SU-DHL-6 (cell line): ENCODE measurements around the gene GTF2H1.

ENCODE experiments used
- H2AFZ ChIP-seq: fragments of 200-600 bp; sonication (generic); 2 replicates; pipeline ENCODE4 v1.6.1; 2014; ENCODE audit warnings: low read depth, mild to moderate bottlenecking, moderate library complexity, mixed read lengths, antibody characterized with exemption, low read length; ENCODE audit not compliant: severe bottlenecking
- H3F3A ChIP-seq: fragments of 200-600 bp; shearing (Covaris generic); 2 replicates; pipeline ENCODE4 v1.6.0; 2016; ENCODE audit warnings: antibody characterized with exemption, mild to moderate bottlenecking; ENCODE audit not compliant: insufficient read depth
- H3K27ac ChIP-seq: fragments of 200-600 bp; sonication (generic); 2 replicates; pipeline ENCODE4 v1.5.1; 2016; ENCODE audit warnings: low read depth, mild to moderate bottlenecking, low read length, moderate library complexity, mixed read lengths
- H3K27me3 ChIP-seq: fragments of 200-600 bp; sonication (generic), shearing (Covaris generic); 2 replicates; pipeline ENCODE4 v1.6.0; 2014; ENCODE audit warnings: mild to moderate bottlenecking, low read length
- H3K36me3 ChIP-seq: fragments of 200-600 bp; sonication (generic); 2 replicates; pipeline ENCODE4 v1.6.1; 2014; ENCODE audit warnings: mild to moderate bottlenecking, low read length, mixed read lengths
- H3K4me2 ChIP-seq: fragments of 300-600, 200-600 bp; shearing (Covaris generic), sonication (generic); 2 replicates; pipeline ENCODE4 v1.6.0; 2014; ENCODE audit warnings: low read length, low read depth, mild to moderate bottlenecking; ENCODE audit not compliant: poor library complexity, severe bottlenecking
- H3K4me3 ChIP-seq: fragments of 200-600 bp; sonication (generic); 2 replicates; pipeline ENCODE4 v1.5.1; 2014; ENCODE audit warnings: antibody characterized with exemption, low read length, mild to moderate bottlenecking, mixed read lengths; ENCODE audit not compliant: insufficient read depth, poor library complexity, severe bottlenecking
- H3K79me2 ChIP-seq: fragments of 200-600 bp; sonication (generic); 2 replicates; pipeline ENCODE4 v1.6.1; 2014; ENCODE audit warnings: mild to moderate bottlenecking, low read length, moderate library complexity; ENCODE audit not compliant: insufficient read depth
- H3K9ac ChIP-seq: fragments of 200-600 bp; sonication (generic); 2 replicates; pipeline ENCODE4 v1.7.0; 2014; ENCODE audit warnings: mild to moderate bottlenecking, low read length
- H3K9me2 ChIP-seq: fragments of 200-600 bp; sonication (generic); replicated peaks from 2 replicates; pipeline ENCODE4 v1.6.1; 2014; ENCODE audit warnings: low read length; ENCODE audit not compliant: insufficient read depth
- H3K9me3 ChIP-seq: fragments of 200-600 bp; sonication (generic); 2 replicates; pipeline ENCODE4 v1.6.1; 2014; ENCODE audit warnings: low read length, mixed read lengths; ENCODE audit not compliant: insufficient read depth
- H4K20me1 ChIP-seq: fragments of 200-600 bp; sonication (generic); 2 replicates; pipeline ENCODE4 v1.6.1; 2014; ENCODE audit warnings: low read depth, mild to moderate bottlenecking, antibody characterized with exemption, low read length, moderate library complexity, mixed read lengths
- EZH2phosphoT487 ChIP-seq: fragments of 200-600 bp; sonication (generic), shearing (Covaris generic); conservative IDR thresholded peaks from 2 replicates; pipeline ENCODE4 v1.6.1; 2018; ENCODE audit warnings: mild to moderate bottlenecking, antibody characterized with exemption, low read length, moderate library complexity, mixed read lengths
- TF ChIP-seq, protein P1 (sequence below): fragments of 200-600 bp; sonication (generic); IDR thresholded peaks from one replicate; pipeline ENCODE4 v1.5.1; 2017; ENCODE audit warnings: antibody characterized with exemption, mild to moderate bottlenecking, low read length, moderate library complexity; ENCODE audit not compliant: insufficient read depth, poor library complexity, severe bottlenecking

Gene GTF2H1

DNA sequence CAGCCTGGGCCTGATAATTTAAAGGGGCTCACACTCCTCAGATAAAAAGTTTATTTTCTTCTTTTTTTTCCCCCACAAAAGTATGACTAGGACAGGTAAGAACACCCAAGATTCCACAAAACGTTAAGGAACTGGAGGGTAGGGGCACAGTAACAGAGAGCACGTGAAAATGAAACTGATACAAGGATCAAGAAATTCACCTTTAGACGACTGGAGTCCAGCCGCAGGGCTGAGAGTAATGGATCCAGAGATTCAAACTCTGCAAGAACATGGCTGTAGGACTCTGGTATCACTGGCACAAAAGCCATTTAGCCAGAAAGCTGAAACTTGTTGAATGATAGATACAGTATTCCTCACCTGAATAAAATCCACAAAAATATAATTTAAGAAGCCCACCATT, 4.8 kb upstream of the GTF2H1 start:
- Histone ChIP-seq H3F3A (0 out of 2 replicates have a peak, but pooled peaks cover 11% of the 10 kb centered on the region), H3K9me3 (no peaks in the 10 kb centered on the region), H4K20me1 (no peaks in the 10 kb centered on the region), H3K27me3 (no peaks in the 10 kb centered on the region), H2AFZ (no peak overlapping the region), H3K4me2 (no peak overlapping the region), H3K36me3 (peaks cover 12% of the 10 kb centered on the region), H3K79me2 (peaks cover 85% of the 10 kb centered on the region), H3K9ac (no peak overlapping the region), H3K4me3 (no peak overlapping the region), H3K9me2 (no peaks in the 10 kb centered on the region), H3K27ac (no peak overlapping the region)
- TF ChIP-seq EZH2phosphoT487 = no peak
- TF ChIP-seq, protein P1, sequence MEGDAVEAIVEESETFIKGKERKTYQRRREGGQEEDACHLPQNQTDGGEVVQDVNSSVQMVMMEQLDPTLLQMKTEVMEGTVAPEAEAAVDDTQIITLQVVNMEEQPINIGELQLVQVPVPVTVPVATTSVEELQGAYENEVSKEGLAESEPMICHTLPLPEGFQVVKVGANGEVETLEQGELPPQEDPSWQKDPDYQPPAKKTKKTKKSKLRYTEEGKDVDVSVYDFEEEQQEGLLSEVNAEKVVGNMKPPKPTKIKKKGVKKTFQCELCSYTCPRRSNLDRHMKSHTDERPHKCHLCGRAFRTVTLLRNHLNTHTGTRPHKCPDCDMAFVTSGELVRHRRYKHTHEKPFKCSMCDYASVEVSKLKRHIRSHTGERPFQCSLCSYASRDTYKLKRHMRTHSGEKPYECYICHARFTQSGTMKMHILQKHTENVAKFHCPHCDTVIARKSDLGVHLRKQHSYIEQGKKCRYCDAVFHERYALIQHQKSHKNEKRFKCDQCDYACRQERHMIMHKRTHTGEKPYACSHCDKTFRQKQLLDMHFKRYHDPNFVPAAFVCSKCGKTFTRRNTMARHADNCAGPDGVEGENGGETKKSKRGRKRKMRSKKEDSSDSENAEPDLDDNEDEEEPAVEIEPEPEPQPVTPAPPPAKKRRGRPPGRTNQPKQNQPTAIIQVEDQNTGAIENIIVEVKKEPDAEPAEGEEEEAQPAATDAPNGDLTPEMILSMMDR = no peak

DNA sequence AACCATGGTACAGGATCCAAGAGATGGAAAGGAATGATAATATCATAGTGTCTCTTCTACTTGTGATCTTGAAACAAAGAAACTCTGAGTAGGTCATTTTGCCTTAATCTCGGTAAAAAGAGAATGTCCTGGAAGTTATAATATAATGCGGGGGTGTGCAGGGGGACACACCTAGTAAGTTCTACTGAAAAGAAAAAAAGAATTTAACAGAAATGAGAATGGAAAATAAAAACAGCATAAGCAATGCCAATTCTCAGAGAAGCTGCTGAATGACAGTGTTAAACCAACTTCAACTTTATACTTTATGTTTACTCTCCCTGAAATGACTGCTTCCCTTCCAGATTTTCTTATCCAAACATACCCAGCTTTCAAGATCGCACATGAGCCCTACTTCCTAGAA, 2.5 kb upstream of the GTF2H1 start:
- Histone ChIP-seq H3K9ac (peak overlapping the region; percentile 79), H2AFZ (no peak overlapping the region), H3K4me2 (peak overlapping the region; percentile 96), H4K20me1 (no peaks in the 10 kb centered on the region), H3K27me3 (no peaks in the 10 kb centered on the region), H3F3A (0 out of 2 replicates have a peak, but pooled peaks cover 11% of the 10 kb centered on the region), H3K79me2 (peaks cover 89% of the 10 kb centered on the region), H3K9me2 (no peaks in the 10 kb centered on the region), H3K27ac (no peak overlapping the region), H3K9me3 (no peaks in the 10 kb centered on the region), H3K4me3 (peak overlapping the region; percentile 90), H3K36me3 (peaks cover 7% of the 10 kb centered on the region)
- TF ChIP-seq EZH2phosphoT487 = no peak

DNA sequence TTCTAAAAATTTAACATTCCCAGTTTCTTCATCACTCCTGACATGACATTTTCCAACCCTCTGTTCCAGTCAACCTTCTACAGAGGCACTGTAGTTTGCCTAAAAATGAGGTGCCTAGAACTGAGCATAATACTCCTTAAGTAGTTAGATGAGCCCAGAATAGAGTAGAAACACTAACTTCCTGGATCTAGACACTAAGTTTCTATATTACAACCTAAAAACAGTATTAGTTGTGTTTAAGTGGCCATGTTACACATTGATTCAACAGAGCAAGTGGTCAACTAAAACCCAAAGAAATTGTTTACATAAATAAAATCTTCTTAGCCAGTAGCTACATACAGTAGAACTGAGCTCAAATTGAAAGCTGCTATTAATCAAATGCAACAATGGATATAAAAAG, 1.8 kb upstream of the GTF2H1 start:
- no peak overlapping the region for H2AFZ ChIP-seq
- H3K9me2 ChIP-seq = no peaks in the 10 kb centered on the region
- H3K79me2 ChIP-seq = peaks cover 89% of the 10 kb centered on the region
- TF ChIP-seq, protein P1 = no peak
- no peak for TF ChIP-seq EZH2phosphoT487
- H3K9ac ChIP-seq = peak overlapping the region; percentile 79
- peak overlapping the region; percentile 96 for H3K4me2 ChIP-seq
- no peaks in the 10 kb centered on the region for H3K9me3 ChIP-seq
- H4K20me1 ChIP-seq = no peaks in the 10 kb centered on the region
- H3K4me3 ChIP-seq = peak overlapping the region; percentile 90
- no peaks in the 10 kb centered on the region for H3K27me3 ChIP-seq
- H3K36me3 ChIP-seq = peaks cover 14% of the 10 kb centered on the region
- H3K27ac ChIP-seq = no peak overlapping the region; the same call in 1 of the 2 replicates
- H3F3A ChIP-seq = 0 out of 2 replicates have a peak, but pooled peaks cover 11% of the 10 kb centered on the region

DNA sequence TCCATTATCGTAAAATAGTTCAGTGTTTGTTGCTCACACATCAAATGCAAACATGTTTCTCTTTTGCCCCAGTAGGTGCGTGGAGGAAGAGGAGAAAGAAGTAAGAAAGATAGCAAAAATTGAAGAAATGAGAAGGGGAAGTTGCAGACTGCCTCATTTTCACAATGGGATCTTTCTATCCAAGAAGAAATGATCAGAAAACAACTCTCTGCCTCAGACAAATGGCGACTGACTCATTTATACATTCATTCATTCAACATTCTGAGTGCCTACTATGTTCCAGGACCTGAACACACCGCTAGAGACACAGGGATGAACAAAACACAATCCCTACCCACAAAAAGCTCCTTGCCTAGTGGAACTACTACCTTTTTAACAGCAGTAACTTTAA, 794 bp upstream of the GTF2H1 start:
- Histone ChIP-seq H3K27ac (peak overlapping the region; percentile 87), H3K9me2 (no peaks in the 10 kb centered on the region), H3K4me2 (peak overlapping the region; percentile 96), H2AFZ (peak overlapping the region; percentile 85), H3K9ac (peak overlapping the region; percentile 79), H3F3A (0 out of 2 replicates have a peak, but pooled peaks cover 11% of the 10 kb centered on the region), H3K79me2 (peaks cover 89% of the 10 kb centered on the region), H3K9me3 (no peaks in the 10 kb centered on the region), H4K20me1 (no peaks in the 10 kb centered on the region), H3K4me3 (peak overlapping the region; percentile 90), H3K27me3 (no peaks in the 10 kb centered on the region), H3K36me3 (peaks cover 13% of the 10 kb centered on the region)
- no peak for TF ChIP-seq EZH2phosphoT487
- TF ChIP-seq, protein P1 = no peak
